WTC11 (cell line): ENCODE data around the gene PRKAG2.

ENCODE experiments used
- ATF2 ChIP-seq: sonication (generic); formaldehyde crosslinking; IDR thresholded peaks from 2 replicates; pipeline ENCODE4 v1.8.1; 2022; ENCODE audit warnings: low read depth, missing genetic modification reagents, borderline replicate concordance
- CTCF ChIP-seq: fragments of 200-600 bp; IDR thresholded peaks from 2 replicates; pipeline ENCODE4 v1.8.0; 2022; ENCODE audit warnings: antibody characterized with exemption
- ERG ChIP-seq: fragments of 250-450 bp; sonication (Bioruptor Pico); IDR thresholded peaks from 2 replicates; pipeline ENCODE4 v1.8.0; 2021; ENCODE audit warnings: mild to moderate bottlenecking
- SP1 ChIP-seq: sonication (generic); formaldehyde crosslinking; conservative IDR thresholded peaks from 2 replicates; pipeline ENCODE4 v1.8.1; 2022; ENCODE audit warnings: missing genetic modification reagents

GRCh38 chr7:151717415-151717814, 159.5 kb downstream of the PRKAG2 start:
- no peak for TF ChIP-seq CTCF
- no peak for TF ChIP-seq ERG (CRISPR knock-in tag)
- no peak for TF ChIP-seq SP1 (CRISPR knock-in tag)
- TF ChIP-seq ATF2 (CRISPR knock-in tag), result no peak
